Raji (cell line): ENCODE data around the gene GCHFR.
A peak's percentile ranks its signal among the peaks of the same experiment; 100 is the strongest.

Experiments used
- POLR2A ChIP-seq: IDR thresholded peaks from 2 replicates; pipeline ENCODE4 v1.6.1; 2011; ENCODE audit warnings: low read depth, low read length, control low read depth; ENCODE audit not compliant: insufficient read depth

GCHFR gene

DNA sequence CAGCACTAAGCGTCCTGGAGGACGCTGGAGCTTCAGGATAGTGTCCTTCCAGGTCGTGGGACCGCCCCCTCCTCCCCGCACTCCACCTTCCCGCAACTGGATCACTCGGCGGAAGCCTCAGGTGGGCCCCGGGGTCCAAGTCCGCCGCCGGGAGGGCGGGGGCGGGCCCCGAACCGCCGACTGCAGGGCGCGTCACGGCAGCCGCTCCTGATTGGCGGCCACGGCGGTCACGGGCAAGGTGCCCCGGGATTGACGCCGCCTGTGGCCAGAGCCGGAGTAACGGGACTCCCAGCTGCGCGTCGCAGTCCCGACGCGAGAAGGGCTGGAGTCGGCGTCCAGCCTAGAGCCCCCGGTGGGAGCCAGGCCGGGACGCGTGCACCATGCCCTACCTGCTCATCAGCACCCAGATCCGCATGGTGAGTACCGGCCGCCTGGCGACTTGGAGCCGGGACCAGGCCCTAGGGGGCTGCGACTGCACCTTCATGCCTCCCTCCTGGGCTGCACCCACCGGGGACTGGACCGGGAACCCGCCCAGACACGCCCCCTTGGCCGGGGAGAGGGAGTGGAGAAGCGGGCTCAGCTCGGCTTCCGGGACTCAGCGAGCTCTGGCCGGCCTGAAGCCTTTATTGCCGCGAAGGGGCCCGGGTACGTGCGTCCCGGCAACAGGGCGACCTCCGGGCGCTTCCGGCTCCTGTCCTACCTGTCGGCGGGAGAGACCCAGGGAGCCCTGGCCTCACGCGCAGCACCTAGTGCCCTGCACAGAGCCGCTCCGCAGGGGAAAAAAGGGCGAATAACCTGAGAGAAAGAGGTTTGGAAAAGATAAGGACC is at the start of gene GCHFR:
GCHFR (plus strand) TSS at position 268 of the 828 bp plus-strand sequence; CDS start at position 381, 113 bp downstream.
- peak; percentile 86 for TF ChIP-seq POLR2A

DNA sequence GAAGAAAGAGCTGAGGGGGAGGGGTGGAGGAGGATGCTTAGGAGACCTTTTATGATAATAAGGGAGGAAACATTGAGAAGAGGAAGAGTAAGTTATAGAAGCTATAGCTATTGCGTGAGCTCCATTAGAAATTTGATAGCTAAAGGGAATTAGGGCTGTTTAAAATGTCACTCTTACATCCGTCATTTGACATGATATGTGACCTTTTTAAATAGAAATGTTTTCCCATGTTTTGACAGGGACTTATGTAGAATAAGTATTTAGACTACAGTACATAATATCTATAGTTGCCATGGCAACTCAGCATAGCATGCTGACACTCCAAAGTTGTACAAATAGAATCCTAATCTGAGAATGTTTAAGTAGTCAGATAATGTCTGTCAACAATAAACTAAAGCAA is 49.7 kb upstream of the GCHFR start:
- TF ChIP-seq POLR2A, result no peak

DNA sequence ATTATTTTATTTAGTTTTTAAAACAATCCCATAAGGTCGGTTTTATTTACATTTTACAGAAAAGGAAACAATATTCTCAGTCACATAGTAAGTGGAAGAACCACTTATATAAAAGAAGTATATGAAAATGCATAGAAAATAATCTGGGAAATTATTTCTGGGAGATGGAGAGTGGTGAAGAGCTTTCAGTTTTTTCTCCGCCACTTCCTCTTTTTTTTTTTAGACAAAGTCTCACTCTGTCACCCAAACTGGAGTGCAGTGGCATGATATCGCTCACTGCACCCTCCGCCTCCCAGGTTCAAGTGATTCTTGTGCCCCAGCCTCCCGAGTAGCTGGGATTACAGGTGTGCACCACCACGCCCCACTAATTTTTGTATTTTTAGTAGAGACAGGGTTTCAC is 47.7 kb upstream of the GCHFR start:
- TF ChIP-seq POLR2A, result no peak

DNA sequence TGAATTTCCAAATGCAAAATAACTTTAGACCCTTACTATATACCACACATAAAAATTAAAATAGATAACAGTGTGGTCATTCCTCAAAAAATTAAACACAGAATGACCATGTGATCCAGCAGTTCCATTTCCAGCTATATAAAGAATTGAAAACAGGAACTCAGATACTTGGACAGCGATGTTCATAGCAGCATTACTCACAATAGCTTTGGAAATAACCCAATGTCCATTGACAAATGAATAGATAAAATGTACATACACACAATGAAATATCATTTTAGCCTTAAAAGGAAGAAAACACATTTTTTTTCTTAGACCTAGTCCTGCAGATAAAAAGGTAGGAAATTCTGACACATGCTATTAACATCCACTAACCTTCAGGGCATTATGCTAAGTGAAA is 42.2 kb upstream of the GCHFR start:
- no peak for TF ChIP-seq POLR2A

DNA sequence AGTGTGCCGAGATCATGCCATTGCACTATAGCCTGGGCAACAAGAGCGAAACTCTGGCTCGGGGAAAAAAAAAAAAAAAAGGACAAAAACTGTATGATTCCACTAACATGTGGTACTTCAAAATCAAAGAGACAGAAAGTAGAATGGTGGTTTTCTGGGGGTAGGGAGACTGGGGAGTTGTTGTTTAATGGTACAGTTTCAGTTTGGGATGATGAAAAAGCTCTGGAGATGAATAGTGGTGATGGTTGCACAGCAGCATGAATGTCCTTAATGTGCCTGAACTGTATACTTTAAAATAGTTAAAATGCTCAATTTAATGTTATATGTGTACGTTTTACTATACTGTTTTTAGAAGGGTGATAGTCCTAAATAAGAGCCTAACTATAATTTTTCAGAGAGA is 41.5 kb upstream of the GCHFR start:
- TF ChIP-seq POLR2A, result no peak

DNA sequence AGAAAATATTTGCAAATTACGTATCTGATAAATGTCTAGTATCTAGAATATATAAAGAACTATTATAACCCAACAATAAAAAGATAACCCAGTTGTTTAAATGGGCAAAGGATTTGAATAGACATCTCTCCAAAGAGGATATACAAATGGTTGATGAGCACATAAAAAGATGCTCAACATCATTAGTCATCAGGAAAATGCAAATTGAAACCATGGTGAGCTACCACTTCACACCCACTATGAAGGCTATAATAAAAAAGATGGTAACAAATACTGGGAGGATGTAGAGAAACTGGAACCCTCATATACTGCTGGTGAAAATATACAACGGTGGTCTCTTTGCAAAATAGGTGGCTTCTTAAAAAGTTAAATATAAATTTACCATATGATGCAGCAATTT is 40.9 kb upstream of the GCHFR start:
- TF ChIP-seq POLR2A, result no peak

DNA sequence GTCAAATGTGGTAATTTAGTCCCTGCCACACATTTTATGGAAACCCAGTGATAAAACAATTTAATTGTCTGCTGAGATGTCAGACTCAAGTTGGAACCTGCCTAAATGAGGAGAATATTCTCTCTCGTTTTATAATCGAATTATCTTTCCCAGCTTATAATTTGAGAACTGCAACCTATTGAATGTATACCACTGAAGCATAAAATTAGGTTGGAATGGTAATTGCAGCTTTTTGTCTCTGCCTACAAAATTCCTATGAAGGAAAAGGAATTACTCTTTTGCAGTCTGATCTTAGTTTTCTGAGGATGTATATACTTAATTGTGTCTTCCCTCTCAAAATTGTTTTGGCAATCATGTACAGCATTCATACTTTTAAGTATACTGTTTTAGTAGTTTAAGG is 39.9 kb upstream of the GCHFR start:
- TF ChIP-seq POLR2A, result no peak

DNA sequence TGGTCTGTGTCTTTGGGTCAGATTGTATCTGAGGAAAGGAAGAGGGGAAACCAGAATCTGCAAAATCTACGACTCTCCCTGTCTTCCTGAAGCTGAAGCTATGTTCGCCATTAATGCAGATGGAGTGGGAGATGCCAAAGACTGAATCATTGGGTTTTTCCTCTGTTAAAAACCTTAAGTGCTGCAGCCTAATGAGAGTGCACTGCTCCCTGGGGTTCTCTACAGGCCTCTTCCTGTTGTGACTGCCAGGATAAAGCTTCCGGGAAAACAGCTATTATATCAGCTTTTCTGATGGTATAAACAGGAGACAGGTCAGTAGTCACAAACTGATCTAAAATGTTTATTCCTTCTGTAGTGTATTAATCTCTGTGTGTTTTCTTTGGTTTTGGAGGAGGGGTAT is 32.8 kb upstream of the GCHFR start:
- TF ChIP-seq POLR2A, result no peak

DNA sequence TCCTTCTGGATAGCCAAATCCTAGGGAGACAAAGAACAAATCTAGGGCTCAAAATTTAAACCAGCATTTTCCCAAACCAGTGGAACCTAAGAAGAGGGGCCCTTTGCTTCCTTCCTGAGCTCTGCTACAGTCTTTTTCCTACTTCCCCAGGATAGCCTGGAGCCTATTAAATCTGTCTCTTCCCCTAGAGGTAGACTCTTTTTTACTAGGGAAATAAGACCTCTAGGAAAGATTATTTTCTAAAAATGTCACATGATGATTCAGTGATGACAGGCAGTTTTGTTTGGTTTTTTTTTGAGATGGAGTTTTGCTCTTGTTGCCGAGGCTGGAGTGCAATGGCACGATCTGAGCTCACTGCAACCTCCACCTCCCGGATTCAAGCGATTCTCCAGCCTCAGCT is 27.3 kb upstream of the GCHFR start:
- no peak for TF ChIP-seq POLR2A

DNA sequence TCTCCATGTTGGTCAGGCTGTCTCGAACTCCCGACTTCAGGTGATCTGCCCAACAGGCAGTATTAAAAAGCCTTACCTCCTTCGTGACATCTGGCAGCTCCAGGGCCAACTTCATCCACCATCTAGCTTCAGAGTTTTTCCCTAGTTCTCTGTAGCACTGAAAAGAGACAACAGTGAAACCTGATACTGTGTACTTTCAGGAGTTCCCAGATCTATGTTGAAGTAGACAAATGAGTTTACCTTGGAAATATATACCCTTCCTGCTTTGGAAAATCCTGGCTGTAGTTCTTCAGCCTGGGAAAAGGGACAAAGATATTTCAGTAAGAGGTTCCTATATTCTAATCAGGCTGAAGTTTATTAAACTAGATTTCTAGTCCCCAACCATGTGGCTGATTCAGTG is 26.8 kb upstream of the GCHFR start:
- TF ChIP-seq POLR2A, result no peak

DNA sequence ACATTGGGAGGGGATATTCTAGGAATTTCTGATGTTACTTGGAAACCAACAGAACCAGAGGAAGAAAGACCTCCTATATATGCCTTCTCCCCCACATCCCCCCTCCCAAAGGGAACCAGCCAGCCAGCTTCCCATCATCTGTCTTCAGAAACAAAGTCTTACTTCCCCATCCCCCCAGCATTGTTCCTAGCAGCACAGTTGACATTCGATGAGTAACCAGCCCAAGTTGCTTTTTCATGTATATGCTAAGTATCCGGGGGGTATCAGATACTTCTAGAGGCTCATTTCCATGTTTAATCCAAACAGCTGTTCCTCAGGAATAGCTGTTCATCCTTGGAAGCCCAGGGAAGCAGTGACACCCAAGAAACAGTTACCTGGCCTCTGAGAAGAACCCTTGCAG is 24.8 kb upstream of the GCHFR start:
- TF ChIP-seq POLR2A, result no peak

DNA sequence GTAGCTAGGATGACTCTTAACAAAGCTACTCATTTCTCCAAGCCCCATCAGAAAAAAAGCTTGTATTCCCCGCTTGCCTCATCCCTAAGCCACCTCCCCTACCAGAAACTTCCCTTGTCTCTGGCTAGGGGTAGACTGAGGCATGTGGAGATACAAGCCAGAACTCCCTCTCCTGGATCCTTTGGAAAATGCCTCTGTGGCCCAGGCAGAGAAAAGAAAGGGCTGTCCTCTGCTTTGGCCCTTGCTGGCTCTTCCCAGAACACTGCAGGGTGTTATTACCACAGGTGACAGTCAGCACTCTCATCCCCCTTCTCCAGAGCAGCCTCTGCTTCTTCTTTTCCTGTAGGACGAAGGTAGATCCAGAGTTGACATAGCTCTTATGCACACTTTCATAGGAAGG is 24.0 kb upstream of the GCHFR start:
- no peak for TF ChIP-seq POLR2A

DNA sequence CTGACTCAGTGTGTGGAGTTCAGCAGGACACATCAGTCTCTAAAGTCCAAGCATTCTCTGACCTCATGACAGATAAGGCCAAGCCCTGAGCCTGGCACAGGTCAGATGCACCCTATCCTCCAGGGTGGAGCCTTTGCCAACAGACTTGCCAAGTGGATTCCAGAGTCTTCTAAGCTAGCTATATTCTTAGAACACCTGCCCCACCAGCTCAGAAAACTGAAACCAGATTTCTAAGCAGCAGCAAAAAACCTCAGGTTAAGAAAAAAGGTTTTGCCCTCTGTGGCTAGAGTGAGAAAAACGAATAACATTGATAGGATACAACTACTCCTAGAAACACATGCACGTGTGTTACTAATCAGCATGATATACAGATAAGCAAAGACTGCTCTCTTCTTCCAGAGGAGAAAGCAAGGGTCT is 20.4 kb upstream of the GCHFR start:
- no peak for TF ChIP-seq POLR2A

DNA sequence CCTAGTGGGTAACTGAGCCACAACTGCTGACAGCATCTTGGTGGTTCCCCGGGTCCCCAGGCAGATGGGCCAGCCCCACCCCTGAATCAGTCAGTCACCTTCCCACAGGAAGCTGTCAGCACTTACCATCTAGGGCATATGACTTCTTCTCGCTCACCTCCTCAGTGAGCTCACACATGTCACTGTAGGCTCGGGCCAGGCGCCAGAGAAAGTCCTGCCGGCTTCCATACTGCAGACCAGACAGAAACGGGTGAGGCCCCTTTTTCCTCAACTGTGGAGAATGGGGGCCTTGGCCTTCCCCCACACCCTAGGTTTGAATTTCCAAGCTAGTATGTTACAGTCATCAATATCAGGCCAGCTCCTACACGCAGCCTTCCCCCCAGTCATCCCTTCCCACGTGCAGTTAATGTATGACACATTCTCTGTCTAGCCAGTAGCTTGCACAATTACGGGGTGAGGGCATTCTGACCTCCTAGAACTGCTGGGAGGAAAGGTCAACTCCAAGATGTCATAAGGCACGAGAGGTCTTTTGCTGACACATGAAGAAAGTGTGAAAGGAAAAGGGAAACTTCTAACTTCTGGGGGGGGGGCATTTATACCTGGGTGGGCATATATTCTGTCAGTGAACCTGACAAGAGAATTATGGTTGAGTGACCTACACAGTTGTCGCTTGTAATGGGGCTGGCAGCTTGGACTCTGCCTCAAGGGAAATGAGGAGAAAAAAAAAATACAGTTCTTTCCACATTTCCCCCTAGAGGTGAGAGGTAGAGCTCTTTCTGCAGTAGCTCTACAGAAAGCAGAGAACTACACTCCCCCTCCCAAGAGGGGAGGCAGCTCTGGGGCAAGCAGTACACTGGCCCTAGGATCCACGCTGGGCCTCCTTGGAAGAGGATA is 19.7 kb upstream of the GCHFR start:
- no peak for TF ChIP-seq POLR2A

DNA sequence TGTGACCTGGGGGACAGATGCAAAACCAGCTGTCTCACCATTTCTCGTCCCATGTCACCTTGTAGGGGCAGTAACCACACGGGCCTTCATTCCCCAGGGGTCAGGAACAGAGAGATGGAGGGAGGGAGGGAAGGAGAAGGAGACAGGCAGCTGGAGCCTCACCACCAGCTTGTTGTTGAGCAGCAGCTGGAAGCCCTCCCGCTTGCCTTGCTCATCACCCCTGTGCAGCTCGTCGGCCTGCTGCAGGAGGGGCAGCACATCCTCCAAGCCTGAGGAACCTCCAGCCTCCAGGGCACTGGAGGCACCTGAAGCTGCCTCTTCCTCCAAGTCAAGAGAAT is 19.1 kb upstream of the GCHFR start:
- TF ChIP-seq POLR2A, result no peak

DNA sequence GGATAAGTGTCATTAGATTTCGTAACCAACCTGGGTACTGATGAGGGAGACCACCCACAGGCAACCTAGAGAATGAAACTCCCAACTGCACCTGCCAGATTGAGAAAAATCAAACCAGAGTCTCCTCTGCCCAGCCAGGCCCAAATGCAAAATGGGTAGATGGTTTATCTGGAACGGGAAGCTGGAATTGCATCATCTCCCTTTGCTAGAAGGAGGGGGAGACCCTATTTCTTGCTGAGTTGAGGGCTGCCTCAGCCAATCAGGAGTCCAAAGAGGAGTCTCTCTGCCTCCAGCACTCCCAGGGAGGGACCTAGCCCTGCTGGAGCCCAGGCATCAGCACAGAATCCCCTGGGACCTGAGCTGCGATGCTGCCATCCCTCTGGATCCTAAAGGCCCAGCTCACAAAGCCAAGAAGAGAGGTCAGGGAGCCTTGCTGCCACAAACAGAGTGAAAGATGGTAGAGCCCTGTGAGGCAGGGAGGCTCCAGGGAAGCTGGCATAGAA is 16.9 kb upstream of the GCHFR start:
- TF ChIP-seq POLR2A, result no peak
